Stimulated activated effector memory CD8-positive, alpha-beta T cell treated with anti-CD3 and anti-CD28 coated beads, Interleukin-12 subunit alpha, Interleukin-12 subunit beta, amount 100 ng/mL, for 72 hours (primary cell): ENCODE data around the gene XPA.
"Not testable (repeated sequence)": the region's sequence is repeated elsewhere in the genome, so short reads cannot be mapped to it uniquely, and the experiment has no call there.

ENCODE experiments used
- ATAC-seq: fragments of 150-1000 bp; cut with Tn5 transposase; 2 replicates; pipeline ENCODE4 v1.10.0; 2021
- DNase-seq, 2 donors: peaks; one replicate each; pipeline ENCODE4 v3.0.0; 2021 to 2022; ENCODE audit warnings: low spot score in 2 of 2
- H3K27ac Mint-ChIP-seq: one replicate; pipeline ENCODE4 v1.8.0; 2022; ENCODE audit warnings: mild to moderate bottlenecking, mixed read lengths
- H3K36me3 Mint-ChIP-seq: one replicate; pipeline ENCODE4 v1.8.0; 2022; ENCODE audit warnings: mild to moderate bottlenecking, mixed read lengths
- H3K4me1 Mint-ChIP-seq: one replicate; pipeline ENCODE4 v1.8.0; 2022; ENCODE audit warnings: mixed read lengths
- H3K4me3 Mint-ChIP-seq: one replicate; pipeline ENCODE4 v1.8.0; 2022; ENCODE audit warnings: mild to moderate bottlenecking, mixed read lengths
- H3K9me3 Mint-ChIP-seq: one replicate; pipeline ENCODE4 v1.8.0; 2022; ENCODE audit warnings: mixed read lengths

XPA gene

GRCh38 chr9:97696803-97697601, at the start of gene XPA:
XPA (minus strand) TSS chr9:97697340; CDS start chr9:97697292, 48 bp downstream.
- H3K9me3 Mint-ChIP-seq = no peaks in the 10 kb centered on the region
- H3K27ac Mint-ChIP-seq = peak within 1 kb of the TSS; percentile 91
- H3K36me3 Mint-ChIP-seq = peaks cover 22% of the 10 kb centered on the region
- peak; percentile 94 for ATAC-seq
- H3K4me3 Mint-ChIP-seq = peak within 1 kb of the TSS; percentile 86
- peak; percentile 96 to 98 for DNase-seq
- peaks cover 52% of the 10 kb centered on the region for H3K4me1 Mint-ChIP-seq

- H3K36me3 Mint-ChIP-seq = peaks cover 6% of the 10 kb centered on the region
- no peak overlapping the region for H3K27ac Mint-ChIP-seq
- DNase-seq (no peak), ATAC-seq (no peak)
- H3K4me1 Mint-ChIP-seq = peaks cover 8% of the 10 kb centered on the region
- H3K9me3 Mint-ChIP-seq = peaks cover 5% of the 10 kb centered on the region
- H3K4me3 Mint-ChIP-seq = no peak overlapping the region
Observed at GRCh38 chr9:97744710-97745708, 47.9 kb upstream of the XPA start.

GRCh38 chr9:97744025-97744424, 46.9 kb upstream of the XPA start:
- H3K27ac Mint-ChIP-seq, H3K9me3 Mint-ChIP-seq, ATAC-seq, H3K4me1 Mint-ChIP-seq, DNase-seq, H3K36me3 Mint-ChIP-seq, H3K4me3 Mint-ChIP-seq: not testable (repeated sequence)

GRCh38 chr9:97742545-97742944, 45.4 kb upstream of the XPA start:
- H3K4me3 Mint-ChIP-seq = no peak overlapping the region
- peaks cover 6% of the 10 kb centered on the region for H3K36me3 Mint-ChIP-seq
- H3K9me3 Mint-ChIP-seq = peaks cover 5% of the 10 kb centered on the region
- no peak overlapping the region for H3K27ac Mint-ChIP-seq
- no peak for ATAC-seq
- DNase-seq = no peak
- peaks cover 8% of the 10 kb centered on the region for H3K4me1 Mint-ChIP-seq

GRCh38 chr9:97741947-97742346, 44.8 kb upstream of the XPA start:
- ATAC-seq = no peak
- H3K4me3 Mint-ChIP-seq = peak overlapping the region; percentile 37
- peaks cover 8% of the 10 kb centered on the region for H3K4me1 Mint-ChIP-seq
- H3K36me3 Mint-ChIP-seq = peaks cover 6% of the 10 kb centered on the region
- no peak for DNase-seq
- H3K27ac Mint-ChIP-seq = no peak overlapping the region
- peaks cover 5% of the 10 kb centered on the region for H3K9me3 Mint-ChIP-seq

- H3K4me1 Mint-ChIP-seq = peaks cover 8% of the 10 kb centered on the region
- ATAC-seq = peak; percentile 67
- H3K4me3 Mint-ChIP-seq = peak overlapping the region; percentile 37
- peaks cover 5% of the 10 kb centered on the region for H3K9me3 Mint-ChIP-seq
- DNase-seq = peak; percentile 13 to 57
- H3K27ac Mint-ChIP-seq = no peak overlapping the region
- peaks cover 6% of the 10 kb centered on the region for H3K36me3 Mint-ChIP-seq
Observed at GRCh38 chr9:97740848-97741821, 44.0 kb upstream of the XPA start.

- H3K36me3 Mint-ChIP-seq = no peaks in the 10 kb centered on the region
- ATAC-seq (no peak), DNase-seq (no peak)
- H3K27ac Mint-ChIP-seq = no peak overlapping the region
- H3K4me1 Mint-ChIP-seq = peaks cover 8% of the 10 kb centered on the region
- H3K4me3 Mint-ChIP-seq = no peak overlapping the region
- peaks cover 5% of the 10 kb centered on the region for H3K9me3 Mint-ChIP-seq
Observed at GRCh38 chr9:97737429-97737828, 40.3 kb upstream of the XPA start.

- no peaks in the 10 kb centered on the region for H3K36me3 Mint-ChIP-seq
- no peak overlapping the region for H3K27ac Mint-ChIP-seq
- no peak overlapping the region for H3K4me3 Mint-ChIP-seq
- no peaks in the 10 kb centered on the region for H3K9me3 Mint-ChIP-seq
- DNase-seq (no peak), ATAC-seq (no peak)
- no peaks in the 10 kb centered on the region for H3K4me1 Mint-ChIP-seq
Observed at GRCh38 chr9:97735070-97735600, 38.0 kb upstream of the XPA start.

GRCh38 chr9:97726716-97727115, 29.6 kb upstream of the XPA start:
- Mint-ChIP-seq H3K4me3 (no peak overlapping the region), H3K4me1 (no peaks in the 10 kb centered on the region)
- ATAC-seq = no peak

GRCh38 chr9:97723819-97724218, 26.7 kb upstream of the XPA start:
- Mint-ChIP-seq H3K9me3 (peaks cover 3% of the 10 kb centered on the region), H3K4me3 (no peak overlapping the region), H3K27ac (no peak overlapping the region), H3K4me1 (no peaks in the 10 kb centered on the region), H3K36me3 (no peaks in the 10 kb centered on the region)
- DNase-seq (no peak), ATAC-seq (no peak)

More at GRCh38 chr9:97726716-97727115, 29.6 kb upstream of the XPA start:
- H3K9me3 Mint-ChIP-seq = no peaks in the 10 kb centered on the region
- no peak for DNase-seq
- H3K36me3 Mint-ChIP-seq = no peaks in the 10 kb centered on the region
- no peak overlapping the region for H3K27ac Mint-ChIP-seq

GRCh38 chr9:97722331-97722730, 25.2 kb upstream of the XPA start:
- H3K9me3 Mint-ChIP-seq = peaks cover 3% of the 10 kb centered on the region
- DNase-seq = no peak
- no peaks in the 10 kb centered on the region for H3K4me1 Mint-ChIP-seq
- no peak overlapping the region for H3K27ac Mint-ChIP-seq
- no peaks in the 10 kb centered on the region for H3K36me3 Mint-ChIP-seq
- ATAC-seq = no peak
- no peak overlapping the region for H3K4me3 Mint-ChIP-seq

- Mint-ChIP-seq H3K4me3 (no peak overlapping the region), H3K4me1 (no peaks in the 10 kb centered on the region), H3K27ac (no peak overlapping the region), H3K9me3 (peaks cover 3% of the 10 kb centered on the region), H3K36me3 (no peaks in the 10 kb centered on the region)
- DNase-seq (no peak), ATAC-seq (no peak)
Observed at GRCh38 chr9:97721396-97721795, 24.3 kb upstream of the XPA start.

GRCh38 chr9:97717866-97718265, 20.7 kb upstream of the XPA start:
- Mint-ChIP-seq H3K4me1 (peaks cover 6% of the 10 kb centered on the region), H3K27ac (no peak overlapping the region), H3K36me3 (no peaks in the 10 kb centered on the region), H3K4me3 (no peak overlapping the region), H3K9me3 (peaks cover 3% of the 10 kb centered on the region)
- DNase-seq (no peak), ATAC-seq (no peak)

- Mint-ChIP-seq H3K36me3 (no peaks in the 10 kb centered on the region), H3K4me3 (no peak overlapping the region), H3K27ac (no peak overlapping the region), H3K4me1 (peaks cover 17% of the 10 kb centered on the region), H3K9me3 (no peaks in the 10 kb centered on the region)
- no peak for DNase-seq
- ATAC-seq = no peak
Observed at GRCh38 chr9:97714435-97714834, 17.3 kb upstream of the XPA start.
